Measurements from ENCODE around the gene ASTN2.

- TF ChIP-seq POLR2A (IDR thresholded peaks at IDR 0.05) (no peak), CTCF (IDR thresholded peaks at IDR 0.05) (no peak)
These were observed 480.7 kb downstream of the ASTN2 start for GRCh38 chr9:116934131-116934530.

Data from Peyer's patch (tissue), 4 donors.